ENCODE data around the gene ABCC3. TPM values are rescaled to one million over a fixed set of nuclear protein-coding genes. Genes with fewer than 3 reads are reported as not detected.

Gene ABCC3
- total and polyA plus RNA-seq, 9 of the 15 experiments (the other 6 are each of a cell fraction or from before 2014, with no cell fraction given) = 0.03 to 1.6 (median 0.42) TPM; not detected in 5

DNA sequence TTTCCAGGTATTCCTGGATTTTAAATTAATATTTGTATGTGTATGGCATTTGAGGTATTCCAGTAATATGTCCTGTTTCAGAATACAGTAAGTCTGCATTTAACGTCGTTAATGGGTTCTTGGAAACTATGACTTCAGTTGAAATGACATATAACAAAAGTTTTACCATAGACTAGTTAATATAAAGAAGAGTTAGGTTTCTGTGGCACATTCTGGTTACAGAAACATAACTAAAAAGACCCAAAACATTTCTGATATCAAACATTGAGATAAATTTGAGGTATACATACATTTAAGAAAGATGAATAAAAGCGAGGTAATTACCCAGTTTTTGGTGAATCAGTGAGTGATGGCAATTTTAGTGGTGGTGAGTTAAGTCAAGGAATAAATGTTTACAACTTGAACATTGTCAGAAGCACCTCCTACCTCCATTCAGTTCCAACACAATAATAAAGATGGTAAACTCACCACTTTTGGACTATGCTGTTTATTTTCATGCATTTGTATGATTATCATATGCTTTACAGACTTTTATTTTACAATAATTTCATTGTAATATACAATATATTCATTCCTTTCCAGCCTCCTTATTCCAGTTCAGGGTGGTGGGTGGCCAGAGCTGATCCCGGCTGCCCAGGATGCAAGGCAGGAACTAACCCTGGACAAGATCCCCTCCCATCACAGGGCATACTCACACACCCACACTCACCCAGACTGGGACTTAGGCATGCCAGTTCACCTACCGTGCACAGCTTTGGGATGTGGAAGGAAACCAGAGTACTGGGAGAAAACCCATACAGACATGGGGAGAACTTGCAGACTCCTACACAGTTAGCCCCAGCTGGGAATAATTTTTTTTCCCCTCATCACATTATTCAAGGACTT, 94.4 kb downstream of the ABCC3 start:
- CTCF ChIA-PET (ENCODE audit: low intra/inter-chr PET ratio) = no interaction called here
- Histone ChIP-seq H3K9ac (ENCODE audit: insufficient read depth in 1 of 2, low read depth in 2 of 2, low read length in 2 of 2) (peak overlapping the region in 1 of 2 experiments; percentile 32; a peak in 1 of 4 replicates), H4K20me1 (replicated peaks; ENCODE audit: control insufficient read depth, insufficient read depth, low read length) (peaks cover 42% of the 10 kb centered on the region), H3K27ac (ENCODE audit: extremely low read depth, low read depth, low read length) (no peak overlapping the region), H3K36me3 (ENCODE audit: control insufficient read depth, insufficient read depth, low read length) (peaks cover 34% of the 10 kb centered on the region; the same call in 2 of the 3 replicates), H3K27me3 (ENCODE audit: control insufficient read depth in 2 of 2, insufficient read depth in 2 of 2, low read length in 2 of 2) (no peaks in the 10 kb centered on the region), H3K4me2 (ENCODE audit: insufficient read depth, low read length) (no peak overlapping the region), H3K79me2 (ENCODE audit: control insufficient read depth, insufficient read depth, low read length) (peaks cover 99% of the 10 kb centered on the region), H2AFZ (ENCODE audit: low read depth, low read length) (no peak overlapping the region), H3K4me1 (replicated peaks in 1 of 2; ENCODE audit: control insufficient read depth in 2 of 2, insufficient read depth in 2 of 2, low read length in 2 of 2) (peaks cover 10 to 25% of the 10 kb centered on the region in 2 experiments; a peak in 4 of 5 replicates), H3K9me1 (ENCODE audit: control insufficient read depth, insufficient read depth, low read length) (peaks cover 3% of the 10 kb centered on the region), H3K9me3 (replicated peaks; ENCODE audit: control insufficient read depth, insufficient read depth, low read depth, low read length) (no peaks in the 10 kb centered on the region), H3K4me3 (no peak overlapping the region)
- TF ChIP-seq, protein P1, sequence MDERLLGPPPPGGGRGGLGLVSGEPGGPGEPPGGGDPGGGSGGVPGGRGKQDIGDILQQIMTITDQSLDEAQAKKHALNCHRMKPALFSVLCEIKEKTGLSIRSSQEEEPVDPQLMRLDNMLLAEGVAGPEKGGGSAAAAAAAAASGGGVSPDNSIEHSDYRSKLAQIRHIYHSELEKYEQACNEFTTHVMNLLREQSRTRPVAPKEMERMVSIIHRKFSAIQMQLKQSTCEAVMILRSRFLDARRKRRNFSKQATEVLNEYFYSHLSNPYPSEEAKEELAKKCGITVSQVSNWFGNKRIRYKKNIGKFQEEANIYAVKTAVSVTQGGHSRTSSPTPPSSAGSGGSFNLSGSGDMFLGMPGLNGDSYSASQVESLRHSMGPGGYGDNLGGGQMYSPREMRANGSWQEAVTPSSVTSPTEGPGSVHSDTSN (CRISPR knock-in tag; IDR thresholded peaks at IDR 0.05; ENCODE audit: low read depth) = no peak
- TF ChIP-seq, protein P1 (tag; conservative IDR thresholded peaks at IDR 0.05; ENCODE audit: low read depth) = no peak
- TF ChIP-seq, protein P2, sequence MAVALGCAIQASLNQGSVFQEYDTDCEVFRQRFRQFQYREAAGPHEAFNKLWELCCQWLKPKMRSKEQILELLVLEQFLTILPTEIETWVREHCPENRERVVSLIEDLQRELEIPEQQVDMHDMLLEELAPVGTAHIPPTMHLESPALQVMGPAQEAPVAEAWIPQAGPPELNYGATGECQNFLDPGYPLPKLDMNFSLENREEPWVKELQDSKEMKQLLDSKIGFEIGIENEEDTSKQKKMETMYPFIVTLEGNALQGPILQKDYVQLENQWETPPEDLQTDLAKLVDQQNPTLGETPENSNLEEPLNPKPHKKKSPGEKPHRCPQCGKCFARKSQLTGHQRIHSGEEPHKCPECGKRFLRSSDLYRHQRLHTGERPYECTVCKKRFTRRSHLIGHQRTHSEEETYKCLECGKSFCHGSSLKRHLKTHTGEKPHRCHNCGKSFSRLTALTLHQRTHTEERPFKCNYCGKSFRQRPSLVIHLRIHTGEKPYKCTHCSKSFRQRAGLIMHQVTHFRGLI (CRISPR knock-in tag; IDR thresholded peaks at IDR 0.05) = no peak
- TF ChIP-seq SUPT5H (IDR thresholded peaks at IDR 0.05) (no peak), ZNF253 (CRISPR knock-in tag; conservative IDR thresholded peaks at IDR 0.05) (no peak), TAF15 (IDR thresholded peaks at IDR 0.05; ENCODE audit: low read depth, low read length) (no peak), YY1 (IDR thresholded peaks at IDR 0.05; ENCODE audit: borderline replicate concordance in 1 of 3, control insufficient read depth in 1 of 3, extremely low read depth in 1 of 3, insufficient read depth in 3 of 3, insufficient read length in 1 of 3, insufficient replicate concordance in 2 of 3, low read depth in 1 of 3, low read length in 2 of 3) (no peak)
- TF ChIP-seq, protein P3, sequence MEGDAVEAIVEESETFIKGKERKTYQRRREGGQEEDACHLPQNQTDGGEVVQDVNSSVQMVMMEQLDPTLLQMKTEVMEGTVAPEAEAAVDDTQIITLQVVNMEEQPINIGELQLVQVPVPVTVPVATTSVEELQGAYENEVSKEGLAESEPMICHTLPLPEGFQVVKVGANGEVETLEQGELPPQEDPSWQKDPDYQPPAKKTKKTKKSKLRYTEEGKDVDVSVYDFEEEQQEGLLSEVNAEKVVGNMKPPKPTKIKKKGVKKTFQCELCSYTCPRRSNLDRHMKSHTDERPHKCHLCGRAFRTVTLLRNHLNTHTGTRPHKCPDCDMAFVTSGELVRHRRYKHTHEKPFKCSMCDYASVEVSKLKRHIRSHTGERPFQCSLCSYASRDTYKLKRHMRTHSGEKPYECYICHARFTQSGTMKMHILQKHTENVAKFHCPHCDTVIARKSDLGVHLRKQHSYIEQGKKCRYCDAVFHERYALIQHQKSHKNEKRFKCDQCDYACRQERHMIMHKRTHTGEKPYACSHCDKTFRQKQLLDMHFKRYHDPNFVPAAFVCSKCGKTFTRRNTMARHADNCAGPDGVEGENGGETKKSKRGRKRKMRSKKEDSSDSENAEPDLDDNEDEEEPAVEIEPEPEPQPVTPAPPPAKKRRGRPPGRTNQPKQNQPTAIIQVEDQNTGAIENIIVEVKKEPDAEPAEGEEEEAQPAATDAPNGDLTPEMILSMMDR (IDR thresholded peaks at IDR 0.05 in 2 of 3, conservative IDR thresholded peaks at IDR 0.05 in 1 of 3; ENCODE audit: insufficient read depth in 2 of 3, low read depth in 1 of 3, low read length in 3 of 3) = no peak
- FAIRE-seq (no peak), DNase-seq (ENCODE audit: extremely low read depth in 1 of 4, low spot score in 3 of 4) (no peak), ATAC-seq (no peak)
- BruUV-seq (replicated peaks) = no TSS peak
- intact Hi-C loops (cut with micrococcal nuclease) = loop anchor here (10.0 kb wide), 1 partner anchor 206 kb away; no protein-coding TSS in a partner anchor
- 69% methylated on average over 5 of the region's 5 CpGs for WGBS (ENCODE audit: insufficient coverage, low coverage, missing lambda C conversion rate)
- POLR2A ChIA-PET = interaction anchor here (0.6 to 0.7 kb wide), 3 partner anchors 9 to 172 kb away, joined by 3 read pairs; no protein-coding TSS in a partner anchor
- in situ Hi-C loops (cut with MboI) = no loop called here
